A673 (cell line): ENCODE data around the gene XYLT1. TPM values are rescaled to one million over a fixed set of nuclear protein-coding genes. Genes with fewer than 3 reads are reported as not detected.

ENCODE experiments used
- BruUV-seq: library from RNA; stranded (reverse); fragments of 400-500 nt; replicated peaks from 2 replicates; lab custom pipeline; 2021; lab: Mats Ljungman, UMichigan
- CTCF ChIA-PET: fragments of 300-600 bp; sonication (Branson Sonifier 250); formaldehyde crosslinking; loops from one replicate; lab custom pipeline; 2022; ENCODE audit warnings: antibody characterized with exemption; lab: Charles Lee
- POLR2A ChIA-PET: fragments of 300-600 bp; sonication (Branson Sonifier 250); formaldehyde crosslinking; loops from one replicate; lab custom pipeline; 2022; ENCODE audit warnings: antibody characterized with exemption; ENCODE audit not compliant: low non-redundant PET; lab: Charles Lee
- DNase-seq: peaks from one replicate; pipeline ENCODE4 v3.0.0-alpha.2; 2015; ENCODE audit warnings: low spot score
- H3K27ac ChIP-seq: fragments of 200-600 bp; sonication (generic); 2 replicates; pipeline ENCODE4 v1.5.1; 2016; ENCODE audit warnings: mixed run types, low read depth, mild to moderate bottlenecking, mixed read lengths, antibody characterized with exemption, low read length; ENCODE audit not compliant: poor library complexity, severe bottlenecking
- H3K27me3 ChIP-seq: fragments of 200-600 bp; sonication (generic); replicated peaks from 2 replicates; pipeline ENCODE4 v1.6.1; 2017; ENCODE audit warnings: mixed run types, low read depth, mild to moderate bottlenecking, mixed read lengths, antibody characterized with exemption, low read length; ENCODE audit not compliant: insufficient read depth, poor library complexity
- H3K36me3 ChIP-seq: fragments of 200-600 bp; sonication (generic); 2 replicates; pipeline ENCODE4 v1.6.1; 2016; ENCODE audit warnings: mixed run types, mild to moderate bottlenecking, mixed read lengths, antibody characterized with exemption, low read length; ENCODE audit not compliant: insufficient read depth, poor library complexity, severe bottlenecking
- H3K4me1 ChIP-seq: fragments of 200-600 bp; sonication (generic); 2 replicates; pipeline ENCODE4 v1.6.1; 2017; ENCODE audit warnings: mixed run types, mild to moderate bottlenecking, mixed read lengths, antibody characterized with exemption, low read length; ENCODE audit not compliant: insufficient read depth, poor library complexity, severe bottlenecking
- H3K4me3 ChIP-seq: fragments of 200-600 bp; sonication (generic); 2 replicates; pipeline ENCODE4 v1.5.1; 2016; ENCODE audit warnings: low read depth, mixed run types, mild to moderate bottlenecking, mixed read lengths, low read length; ENCODE audit not compliant: poor library complexity, severe bottlenecking
- H3K9me3 ChIP-seq: fragments of 200-600 bp; sonication (generic); 2 replicates; pipeline ENCODE4 v1.6.1; 2016; ENCODE audit warnings: mixed run types, low read depth, mild to moderate bottlenecking, mixed read lengths, antibody characterized with exemption, low read length; ENCODE audit not compliant: poor library complexity, severe bottlenecking
- EZH2 ChIP-seq: fragments of 200-600 bp; sonication (generic); IDR thresholded peaks from 2 replicates; pipeline ENCODE4 v1.6.1; 2017; ENCODE audit warnings: borderline replicate concordance, low read depth, mild to moderate bottlenecking, mixed read lengths, antibody characterized with exemption, low read length; ENCODE audit not compliant: poor library complexity, severe bottlenecking
- intact Hi-C: fragments of 100-400 bp; cut with micrococcal nuclease; formaldehyde crosslinking; loops from one replicate; pipeline ENCODE4 v1.10.0; 2022; ENCODE audit not compliant: unreplicated experiment
- total RNA-seq: library from RNA; stranded (reverse); gene quantifications from 2 replicates; pipeline ENCODE4 v1.2.3, GENCODE V29; 2021
- TF ChIP-seq, protein P1 (sequence below): fragments of 300-800, 200-600 bp; sonication (generic); conservative IDR thresholded peaks from 2 replicates; pipeline ENCODE4 v1.5.1; 2017; ENCODE audit warnings: low read depth, mild to moderate bottlenecking, antibody characterized with exemption, low read length, moderate library complexity, mixed read lengths

XYLT1 gene
- total RNA-seq, 1 experiment from 2014 or later = 0.64 TPM

DNA sequence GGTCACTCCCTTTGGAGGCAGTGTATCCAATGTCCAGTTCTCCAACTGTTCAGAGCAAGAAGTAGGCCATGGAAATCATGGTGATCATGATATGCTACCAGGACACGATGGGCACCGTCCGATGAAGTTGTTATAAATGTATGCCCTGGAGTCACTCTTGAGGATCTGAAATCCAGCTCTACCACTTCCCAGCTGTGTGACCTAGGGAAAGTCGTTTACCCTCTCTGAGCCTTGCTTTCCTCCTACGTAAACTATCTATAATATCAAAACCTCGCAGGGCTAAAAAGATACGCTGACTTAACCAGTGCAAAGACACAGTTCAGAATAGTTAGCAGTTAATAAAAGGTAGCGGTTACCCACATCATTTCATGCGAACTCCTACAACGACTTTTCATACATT lies 194.2 kb downstream of the XYLT1 start:
- POLR2A ChIA-PET = no interaction called here
- DNase-seq = no peak
- Histone ChIP-seq H3K4me1 (no peaks in the 10 kb centered on the region), H3K27ac (no peak overlapping the region), H3K36me3 (no peaks in the 10 kb centered on the region), H3K4me3 (no peak overlapping the region), H3K27me3 (no peaks in the 10 kb centered on the region), H3K9me3 (no peaks in the 10 kb centered on the region)
- intact Hi-C loops = no loop called here
- BruUV-seq = no TSS peak
- TF ChIP-seq, protein P1, sequence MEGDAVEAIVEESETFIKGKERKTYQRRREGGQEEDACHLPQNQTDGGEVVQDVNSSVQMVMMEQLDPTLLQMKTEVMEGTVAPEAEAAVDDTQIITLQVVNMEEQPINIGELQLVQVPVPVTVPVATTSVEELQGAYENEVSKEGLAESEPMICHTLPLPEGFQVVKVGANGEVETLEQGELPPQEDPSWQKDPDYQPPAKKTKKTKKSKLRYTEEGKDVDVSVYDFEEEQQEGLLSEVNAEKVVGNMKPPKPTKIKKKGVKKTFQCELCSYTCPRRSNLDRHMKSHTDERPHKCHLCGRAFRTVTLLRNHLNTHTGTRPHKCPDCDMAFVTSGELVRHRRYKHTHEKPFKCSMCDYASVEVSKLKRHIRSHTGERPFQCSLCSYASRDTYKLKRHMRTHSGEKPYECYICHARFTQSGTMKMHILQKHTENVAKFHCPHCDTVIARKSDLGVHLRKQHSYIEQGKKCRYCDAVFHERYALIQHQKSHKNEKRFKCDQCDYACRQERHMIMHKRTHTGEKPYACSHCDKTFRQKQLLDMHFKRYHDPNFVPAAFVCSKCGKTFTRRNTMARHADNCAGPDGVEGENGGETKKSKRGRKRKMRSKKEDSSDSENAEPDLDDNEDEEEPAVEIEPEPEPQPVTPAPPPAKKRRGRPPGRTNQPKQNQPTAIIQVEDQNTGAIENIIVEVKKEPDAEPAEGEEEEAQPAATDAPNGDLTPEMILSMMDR = no peak
- no peak for TF ChIP-seq EZH2
- CTCF ChIA-PET = no interaction called here

DNA sequence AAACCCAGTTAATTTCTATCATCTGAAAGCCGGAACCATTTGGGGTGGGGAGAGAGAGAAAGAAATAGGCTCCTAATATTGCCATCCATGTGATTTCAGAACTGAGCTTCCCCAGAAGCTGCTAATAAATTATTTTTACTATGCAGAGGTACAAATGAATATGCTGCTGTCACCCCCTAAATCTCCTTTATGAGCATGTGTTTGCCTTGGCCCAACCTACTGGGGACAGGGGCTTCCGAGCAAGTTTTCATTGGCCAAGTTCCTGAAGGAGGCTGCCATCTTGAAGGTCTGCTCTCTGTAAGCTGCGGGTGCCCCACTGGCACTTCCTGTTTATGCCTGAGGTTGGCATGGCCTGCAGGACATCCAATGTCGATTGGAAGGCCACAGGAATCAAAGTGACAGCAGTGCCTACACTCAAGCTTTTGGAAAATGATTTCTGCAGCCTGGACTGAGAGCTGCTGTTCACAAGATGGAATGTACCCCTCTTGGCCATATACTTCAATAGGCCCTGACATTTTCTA lies 194.7 kb downstream of the XYLT1 start:
- TF ChIP-seq, protein P1 = no peak
- no peak for TF ChIP-seq EZH2
- no peak overlapping the region for H3K27ac ChIP-seq
- no peaks in the 10 kb centered on the region for H3K36me3 ChIP-seq
- BruUV-seq = no TSS peak
- CTCF ChIA-PET = no interaction called here
- POLR2A ChIA-PET = no interaction called here
- H3K9me3 ChIP-seq = no peaks in the 10 kb centered on the region
- H3K4me3 ChIP-seq = no peak overlapping the region
- no peaks in the 10 kb centered on the region for H3K4me1 ChIP-seq
- no peak for DNase-seq
- H3K27me3 ChIP-seq = no peaks in the 10 kb centered on the region
- intact Hi-C loops = no loop called here

DNA sequence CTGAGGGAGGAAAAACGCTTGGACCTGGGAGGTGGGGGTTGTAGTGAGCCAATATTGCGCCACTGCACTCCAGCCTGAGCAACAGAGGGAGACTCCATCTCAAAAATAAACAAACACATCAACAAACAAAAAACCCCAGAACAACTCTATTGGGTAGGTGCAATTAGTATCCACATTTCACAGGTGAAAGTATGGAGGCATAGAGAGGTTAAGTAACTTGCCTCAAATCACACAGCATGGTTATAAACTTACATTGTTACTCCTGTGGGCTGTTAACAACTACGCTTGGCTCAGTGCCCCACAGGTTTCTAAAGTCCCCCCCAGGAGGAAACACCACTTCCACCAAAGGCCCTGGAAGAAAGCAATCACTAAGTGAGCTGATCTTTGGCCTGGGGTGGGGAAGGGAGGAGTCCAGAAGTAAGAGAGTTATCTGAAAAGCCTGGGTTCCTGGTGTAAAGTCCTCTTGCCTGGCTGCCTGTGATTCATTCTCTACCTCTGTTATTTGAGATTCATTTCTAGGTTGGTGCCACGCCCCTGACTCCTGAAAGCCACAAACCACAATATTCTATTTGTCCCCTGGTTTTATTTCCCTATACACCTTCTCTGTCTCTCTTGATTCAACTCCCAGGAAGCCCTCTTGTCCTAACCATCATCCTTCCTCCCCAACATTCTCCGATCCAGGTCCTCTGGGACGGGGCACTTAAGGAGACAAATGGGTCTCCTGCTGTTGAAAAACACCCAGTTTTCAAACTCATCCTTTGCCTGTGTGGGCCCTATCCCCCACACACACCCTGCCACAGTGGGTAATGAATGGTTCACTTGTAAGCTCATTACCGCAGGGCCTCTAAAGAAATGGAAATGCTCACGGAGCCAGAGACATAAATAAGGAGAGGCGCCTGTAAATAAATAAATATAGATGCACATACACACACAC lies 195.4 kb downstream of the XYLT1 start:
- no peaks in the 10 kb centered on the region for H3K9me3 ChIP-seq
- no peaks in the 10 kb centered on the region for H3K27me3 ChIP-seq
- no peaks in the 10 kb centered on the region for H3K36me3 ChIP-seq
- H3K4me3 ChIP-seq = no peak overlapping the region
- no peaks in the 10 kb centered on the region for H3K4me1 ChIP-seq
- POLR2A ChIA-PET = no interaction called here
- CTCF ChIA-PET = no interaction called here
- no peak for DNase-seq
- H3K27ac ChIP-seq = no peak overlapping the region
- TF ChIP-seq, protein P1 = no peak
- TF ChIP-seq EZH2 = no peak
- BruUV-seq = no TSS peak
- intact Hi-C loops = no loop called here
